Omental fat pad (tissue), 4 donors: ENCODE measurements around the gene CELF2. TPM values are rescaled to one million over a fixed set of nuclear protein-coding genes. Genes with fewer than 3 reads are reported as not detected.

Source experiments
- ATAC-seq: fragments of 150-250 bp; one replicate; pipeline ENCODE4 v1.9.1; 2016; ENCODE audit warnings: mild to moderate bottlenecking, moderate library complexity; ENCODE audit not compliant: low FRiP score
- DNase-seq: peaks from one replicate; pipeline ENCODE4 v3.0.0-alpha.2; 2019; ENCODE audit warnings: low spot score
- CTCF ChIP-seq, 3 donors: fragments of 450-650 bp; IDR thresholded peaks; one replicate each; pipeline ENCODE4 v1.5.1; 2016 to 2017; ENCODE audit warnings: antibody characterized with exemption in 3 of 3, mild to moderate bottlenecking in 3 of 3, moderate library complexity in 2 of 3
- total RNA-seq, 4 donors: library from RNA; depleted of rRNA; stranded (reverse); fragments of >200 nt; gene quantifications; one replicate each; pipeline ENCODE4 v1.1.0, GENCODE V29; 2016

Gene CELF2
- total RNA-seq, 4 donors from 2014 or later = 81.7 to 116 (median 104) TPM

DNA sequence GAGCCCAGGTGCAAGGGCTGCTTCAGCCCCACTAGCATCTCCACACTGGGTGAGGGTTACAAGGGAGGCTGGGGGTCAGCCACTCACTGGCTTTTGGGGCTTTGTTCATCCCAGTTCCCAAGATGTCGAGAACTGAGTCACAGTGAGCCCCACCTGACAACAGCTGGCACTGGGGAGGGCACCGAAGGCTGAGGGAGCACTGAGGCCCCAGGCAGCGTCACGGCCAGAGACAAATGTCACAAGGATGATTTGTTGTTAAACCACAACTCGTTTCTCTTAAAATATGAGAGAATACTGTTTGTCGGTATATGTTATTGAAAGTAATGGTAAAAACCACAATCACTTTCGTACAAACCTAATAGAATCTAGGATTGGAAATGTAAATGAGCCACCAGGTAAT is 219.9 kb downstream of the CELF2 start:
- DNase-seq = no peak
- no peak for ATAC-seq
- no peak for TF ChIP-seq CTCF (IDR thresholded peaks at IDR 0.05)

GRCh38 chr10:11238893-11239292 is 221.2 kb downstream of the CELF2 start:
- TF ChIP-seq CTCF (IDR thresholded peaks at IDR 0.05) = no peak
- ATAC-seq (no peak), DNase-seq (no peak)

DNA sequence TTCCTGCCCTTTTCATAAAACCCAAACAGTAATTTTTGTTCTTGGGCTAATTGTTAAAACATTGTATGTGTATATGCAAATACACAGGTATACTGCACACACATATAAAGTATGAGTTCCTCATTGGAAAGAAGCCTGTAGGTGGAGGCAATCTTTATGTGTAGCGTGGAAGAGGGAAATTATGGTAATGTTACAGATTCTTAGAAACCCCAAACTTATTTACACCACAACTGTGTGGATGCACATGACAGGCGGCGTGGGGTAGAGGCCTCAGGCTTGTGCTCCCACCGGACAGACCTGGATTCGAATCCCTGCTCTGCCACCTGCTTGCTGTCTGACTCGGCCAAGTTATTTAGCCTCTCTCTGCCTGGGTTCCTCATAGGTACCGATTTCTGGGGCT is 223.0 kb downstream of the CELF2 start:
- TF ChIP-seq CTCF (IDR thresholded peaks at IDR 0.05) = no peak

GRCh38 chr10:11242443-11243387 is 225.0 kb downstream of the CELF2 start:
- ATAC-seq (peak; percentile 32), DNase-seq (no peak)
- TF ChIP-seq CTCF (IDR thresholded peaks at IDR 0.05) = no peak

More for the DNA sequence above, 223.0 kb downstream of the CELF2 start:
- DNase-seq (no peak), ATAC-seq (no peak)

DNA sequence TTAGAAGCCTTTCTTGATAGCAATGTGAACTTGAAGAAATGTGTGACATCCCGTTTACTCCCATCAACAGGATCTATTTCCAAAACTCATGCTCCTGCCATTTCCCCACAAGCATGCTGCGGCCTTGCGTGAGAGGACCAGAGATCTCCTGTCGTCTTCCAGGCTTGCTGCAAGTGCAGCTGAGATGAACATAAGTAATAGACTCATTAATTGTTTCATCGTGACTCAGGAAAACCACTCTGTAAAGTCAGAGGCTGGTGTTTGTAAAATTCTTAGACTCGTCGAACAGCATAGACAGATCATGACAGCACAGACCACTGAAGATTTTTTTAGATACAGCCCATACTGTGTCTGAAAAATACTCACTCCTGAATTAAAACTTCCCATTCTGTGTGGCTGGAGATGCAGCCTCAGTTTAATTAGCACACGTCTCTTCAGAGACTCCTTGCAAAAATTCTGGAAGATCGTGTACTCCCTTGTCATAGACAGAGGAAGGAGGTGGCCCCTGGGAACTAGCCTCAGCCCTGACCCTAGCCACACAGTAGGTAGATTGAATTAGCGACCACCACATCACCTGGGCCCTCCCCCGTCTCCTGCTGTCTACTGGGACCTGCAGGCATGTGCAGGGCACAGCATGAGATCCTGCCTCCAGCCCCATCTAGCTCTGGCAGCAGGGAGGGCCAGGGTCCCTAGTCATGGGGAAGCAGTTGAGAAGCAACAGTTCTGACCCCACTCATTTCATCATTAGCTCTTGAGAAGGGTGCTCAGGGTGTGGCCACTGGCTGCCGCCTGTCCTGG is 226.0 kb downstream of the CELF2 start:
- no peak for TF ChIP-seq CTCF (IDR thresholded peaks at IDR 0.05)
- DNase-seq (no peak), ATAC-seq (no peak)

DNA sequence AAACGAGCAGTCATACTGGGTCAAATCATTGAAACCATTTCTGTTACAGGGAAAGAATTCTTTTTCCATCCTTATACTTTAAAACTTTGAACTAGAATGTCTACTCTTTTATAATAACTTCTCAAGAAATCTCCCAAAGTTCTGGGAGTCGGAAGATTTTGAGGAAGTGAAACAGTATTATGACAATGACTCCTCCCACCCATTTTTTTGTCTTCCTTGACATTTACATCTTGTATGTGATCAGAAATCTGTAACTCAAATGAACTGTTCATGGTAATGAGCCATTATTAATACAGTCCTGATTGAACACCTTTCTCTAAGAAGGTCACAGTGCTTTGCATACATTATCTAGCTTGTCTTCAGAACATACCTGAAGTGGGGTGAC is 227.4 kb downstream of the CELF2 start:
- ATAC-seq (no peak), DNase-seq (no peak)
- no peak for TF ChIP-seq CTCF (IDR thresholded peaks at IDR 0.05)
